Activated gamma-delta T cell treated with Interleukin-2 at 50 U/mL for 16 hours (primary cell): ENCODE measurements around the gene CD151.

Experiments
- DNase-seq: peaks from one replicate; pipeline ENCODE4 v3.0.0-alpha.2; 2020

CD151 gene

GRCh38 chr11:875769-876301 lies 43.1 kb downstream of the CD151 start:
- DNase-seq = no peak

GRCh38 chr11:876545-876944 lies 43.8 kb downstream of the CD151 start:
- DNase-seq = no peak

- no peak for DNase-seq
These were observed 44.8 kb downstream of the CD151 start for GRCh38 chr11:877565-877964.

GRCh38 chr11:880447-880846 lies 47.7 kb downstream of the CD151 start:
- no peak for DNase-seq

- no peak for DNase-seq
These were observed 49.8 kb downstream of the CD151 start for GRCh38 chr11:882596-882995.

GRCh38 chr11:883527-883926 lies 50.8 kb downstream of the CD151 start:
- DNase-seq = no peak

GRCh38 chr11:884578-885070 lies 51.9 kb downstream of the CD151 start:
- DNase-seq = no peak

GRCh38 chr11:886568-886967 lies 53.8 kb downstream of the CD151 start:
- no peak for DNase-seq

GRCh38 chr11:887589-887988 lies 54.8 kb downstream of the CD151 start:
- no peak for DNase-seq
